ENCODE measurements around the gene MOB2.

- TF ChIP-seq EZH2phosphoT487 (conservative IDR thresholded peaks at IDR 0.05; ENCODE audit: low read length) (no peak), CTCF (IDR thresholded peaks at IDR 0.05; ENCODE audit: insufficient read depth, low read length, poor library complexity, severe bottlenecking) (peak; percentile 61)
Observed at GRCh38 chr11:1453611-1454034, 33.0 kb downstream of the MOB2 start.
